Esophagus muscularis mucosa (tissue), 4 donors: ENCODE data around the gene CSNK2A1.

Source experiments
- EP300 ChIP-seq: sonication (generic); formaldehyde crosslinking; IDR thresholded peaks from one replicate; pipeline ENCODE4 v1.6.1; 2017; ENCODE audit warnings: antibody characterized with exemption
- POLR2A ChIP-seq: fragments of 450-650 bp; IDR thresholded peaks from one replicate; pipeline ENCODE4 v1.6.1; 2017; ENCODE audit warnings: antibody characterized with exemption, moderate library complexity, mild to moderate bottlenecking, low read depth
- TF ChIP-seq, protein P1 (sequence below), 3 experiments: fragments of 200-600 bp in 2 of 3; fragments of 450-650 bp in 1 of 3; sonication (generic) in 2 of 3; IDR thresholded peaks; one replicate each; pipeline ENCODE4 v1.5.1; 2017 to 2019; ENCODE audit warnings: antibody characterized with exemption in 3 of 3, mild to moderate bottlenecking in 2 of 3, moderate library complexity in 1 of 3

DNA sequence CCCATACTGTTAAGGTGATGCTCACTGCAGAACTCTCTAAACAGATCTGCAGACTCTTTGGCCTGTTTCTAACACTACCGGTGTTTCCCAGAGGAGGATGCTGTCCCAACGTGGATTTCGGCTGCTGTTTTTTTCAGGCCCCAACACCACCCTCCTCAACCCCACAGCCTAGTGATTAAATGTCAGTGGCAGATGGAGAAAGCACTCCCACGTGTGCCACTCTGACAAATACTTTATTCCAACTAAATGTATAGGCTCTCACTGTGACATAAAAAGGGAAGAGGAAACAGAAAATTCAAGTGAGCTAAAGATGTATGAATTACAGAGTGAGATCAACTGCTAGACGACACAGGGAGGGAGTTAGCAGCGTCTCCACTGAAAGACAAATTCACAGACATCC, 84.8 kb downstream of the CSNK2A1 start:
- no peak for TF ChIP-seq POLR2A
- TF ChIP-seq, protein P1, sequence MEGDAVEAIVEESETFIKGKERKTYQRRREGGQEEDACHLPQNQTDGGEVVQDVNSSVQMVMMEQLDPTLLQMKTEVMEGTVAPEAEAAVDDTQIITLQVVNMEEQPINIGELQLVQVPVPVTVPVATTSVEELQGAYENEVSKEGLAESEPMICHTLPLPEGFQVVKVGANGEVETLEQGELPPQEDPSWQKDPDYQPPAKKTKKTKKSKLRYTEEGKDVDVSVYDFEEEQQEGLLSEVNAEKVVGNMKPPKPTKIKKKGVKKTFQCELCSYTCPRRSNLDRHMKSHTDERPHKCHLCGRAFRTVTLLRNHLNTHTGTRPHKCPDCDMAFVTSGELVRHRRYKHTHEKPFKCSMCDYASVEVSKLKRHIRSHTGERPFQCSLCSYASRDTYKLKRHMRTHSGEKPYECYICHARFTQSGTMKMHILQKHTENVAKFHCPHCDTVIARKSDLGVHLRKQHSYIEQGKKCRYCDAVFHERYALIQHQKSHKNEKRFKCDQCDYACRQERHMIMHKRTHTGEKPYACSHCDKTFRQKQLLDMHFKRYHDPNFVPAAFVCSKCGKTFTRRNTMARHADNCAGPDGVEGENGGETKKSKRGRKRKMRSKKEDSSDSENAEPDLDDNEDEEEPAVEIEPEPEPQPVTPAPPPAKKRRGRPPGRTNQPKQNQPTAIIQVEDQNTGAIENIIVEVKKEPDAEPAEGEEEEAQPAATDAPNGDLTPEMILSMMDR (IDR thresholded peaks at IDR 0.05), result no peak
- no peak for TF ChIP-seq EP300
